AG20443 (cell line): ENCODE measurements around the gene OLFM3.

Experiments used
- DNase-seq: peaks from one replicate; pipeline ENCODE4 v3.0.0; 2012; ENCODE audit warnings: low spot score, mixed read lengths

The OLFM3 gene

GRCh38 chr1:101846820-101847219 is 149.9 kb downstream of the OLFM3 start:
- no peak for DNase-seq

GRCh38 chr1:101843160-101843559 is 153.6 kb downstream of the OLFM3 start:
- DNase-seq = no peak

GRCh38 chr1:101841824-101842223 is 154.9 kb downstream of the OLFM3 start:
- DNase-seq = no peak

DNA sequence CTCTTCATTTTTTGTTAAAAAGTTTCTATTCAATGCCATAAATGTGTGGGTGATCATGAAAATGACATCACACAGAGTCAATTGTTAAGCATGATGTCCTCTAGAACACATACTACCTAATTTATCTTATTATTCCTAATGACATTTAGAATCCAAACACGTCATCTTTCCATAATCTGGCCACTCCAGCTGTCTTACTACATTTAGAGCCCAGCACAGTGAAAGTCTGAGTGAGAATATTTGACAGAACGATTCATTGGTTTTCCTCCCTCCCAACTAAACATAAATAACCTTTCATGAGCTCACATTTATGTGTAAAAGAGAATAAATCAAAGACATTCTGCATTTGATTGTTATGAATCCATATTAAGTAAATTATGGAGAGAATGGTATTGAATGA is 160.7 kb downstream of the OLFM3 start:
- no peak for DNase-seq

DNA sequence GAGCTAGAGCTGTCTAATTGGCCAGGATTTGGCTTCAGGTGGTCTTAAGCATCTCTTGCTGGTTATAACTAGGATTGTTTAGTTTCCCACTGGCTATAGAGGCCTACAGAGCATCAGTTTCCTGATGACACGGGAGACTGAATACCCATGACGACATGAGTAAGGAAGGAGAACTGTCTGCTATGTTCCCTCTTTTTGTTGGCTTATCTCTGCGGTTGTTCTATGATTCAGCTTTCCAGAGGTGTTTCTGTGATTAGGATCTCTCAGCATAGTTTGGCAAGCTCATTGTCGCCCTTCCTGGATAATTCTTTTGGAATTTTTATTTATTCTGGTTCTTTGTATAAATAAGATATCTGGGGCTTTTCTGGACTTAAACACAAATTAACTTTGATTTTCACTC is 163.4 kb downstream of the OLFM3 start:
- no peak for DNase-seq

- no peak for DNase-seq
Measured at GRCh38 chr1:101826416-101826815, 170.3 kb downstream of the OLFM3 start.

- DNase-seq = no peak
Measured at GRCh38 chr1:101820071-101820470, 176.7 kb downstream of the OLFM3 start.

DNA sequence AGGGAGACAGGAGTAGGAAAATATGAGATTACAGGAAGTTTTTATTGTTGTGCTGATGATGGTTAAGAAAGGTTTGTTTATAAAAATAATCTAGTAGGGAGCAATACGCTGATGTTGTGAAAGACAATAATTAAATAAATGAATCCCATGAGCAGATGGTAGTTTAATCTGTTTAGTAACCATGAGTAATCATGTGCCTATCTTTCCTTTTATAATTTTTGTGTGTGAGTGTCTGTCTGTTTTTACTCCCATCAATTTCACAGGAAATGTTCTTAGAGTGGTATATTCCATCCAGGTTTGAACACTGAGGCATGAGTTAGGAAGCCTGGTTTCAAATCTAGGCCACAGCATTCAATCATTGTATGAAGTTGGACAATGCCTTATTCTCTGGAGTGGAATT is 180.5 kb downstream of the OLFM3 start:
- no peak for DNase-seq

GRCh38 chr1:101798417-101798816 is 198.3 kb downstream of the OLFM3 start:
- DNase-seq = no peak

- no peak for DNase-seq
Measured at GRCh38 chr1:101797722-101798121, 199.0 kb downstream of the OLFM3 start.

DNA sequence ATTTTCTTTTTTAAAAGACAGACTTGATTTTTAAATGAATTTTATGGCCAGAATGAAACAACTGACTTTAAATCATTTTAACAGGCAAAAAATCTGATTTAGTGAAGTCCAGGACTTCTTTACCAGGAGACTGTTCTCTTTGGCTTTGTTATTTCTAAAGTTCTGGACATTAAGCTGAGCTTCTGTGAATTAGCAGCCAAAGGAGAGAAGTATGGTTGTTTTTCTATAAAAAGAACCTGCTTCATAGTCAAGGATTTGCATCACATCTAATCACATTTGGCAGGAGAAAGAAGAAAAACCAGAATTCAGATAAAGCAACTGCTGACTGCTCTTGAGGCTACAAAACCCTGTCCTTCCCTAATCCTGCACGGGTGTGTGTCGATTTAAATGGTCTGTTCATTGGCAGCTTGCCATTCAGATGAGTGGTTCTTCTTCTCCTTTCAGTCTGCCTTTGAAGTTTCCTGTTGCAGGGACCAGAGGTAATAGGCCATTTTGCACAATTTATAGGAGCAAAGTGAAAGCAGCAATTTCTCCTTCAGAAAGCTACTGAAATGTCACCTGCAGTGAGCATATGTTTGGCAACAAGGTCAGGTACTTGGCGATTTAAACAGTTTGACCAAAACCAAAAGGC is 215.4 kb downstream of the OLFM3 start:
- DNase-seq = no peak

- DNase-seq = no peak
Measured at GRCh38 chr1:101769520-101769919, 227.2 kb downstream of the OLFM3 start.

DNA sequence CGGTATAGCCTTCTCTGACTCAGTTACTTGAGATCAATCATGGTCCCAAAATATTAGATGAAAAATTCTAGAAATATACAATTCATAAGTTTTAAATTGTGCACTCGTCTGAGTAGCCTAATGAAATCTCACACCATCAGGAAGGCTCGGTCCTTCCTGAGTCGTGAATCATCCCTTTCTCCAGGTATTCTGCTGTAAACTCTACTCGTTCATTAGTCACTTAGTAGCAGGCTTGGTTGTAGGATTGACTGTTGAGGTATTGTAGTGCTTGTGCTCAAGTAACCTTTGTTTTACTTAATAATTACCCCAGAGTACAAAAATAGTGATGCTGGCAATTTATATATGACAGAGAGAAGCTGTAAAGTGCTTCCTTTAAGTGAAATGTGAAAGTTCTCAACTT is 238.7 kb downstream of the OLFM3 start:
- DNase-seq = no peak

DNA sequence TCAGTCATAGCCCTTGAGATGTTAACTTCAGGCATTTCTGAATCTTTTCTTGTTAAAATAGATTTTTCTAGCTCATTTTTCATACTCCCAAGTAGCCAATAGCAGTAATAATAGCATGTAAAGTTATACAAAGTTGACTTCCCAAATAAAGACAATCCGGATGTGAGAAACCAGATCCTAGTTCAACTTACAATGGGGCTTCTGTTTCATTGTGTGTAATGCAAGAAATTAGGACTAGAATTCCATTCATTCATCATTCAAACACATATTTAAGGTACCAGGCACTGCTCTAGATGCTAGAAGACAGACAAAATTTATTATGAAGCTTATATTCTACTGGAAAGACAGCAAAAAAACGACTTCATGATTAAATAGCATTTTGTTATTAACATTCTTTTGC is 240.3 kb downstream of the OLFM3 start:
- no peak for DNase-seq
